ENCODE results near the gene TMEFF2.

Gene TMEFF2

GRCh38 chr2:192069417-192069816, 125.3 kb downstream of the TMEFF2 start:
- DNase-seq (ENCODE audit: low read depth in 2 of 2, low spot score in 1 of 2): no peak

GRCh38 chr2:192068966-192069365, 125.8 kb downstream of the TMEFF2 start:
- no peak for DNase-seq (ENCODE audit: low read depth in 2 of 2, low spot score in 1 of 2)

DNA sequence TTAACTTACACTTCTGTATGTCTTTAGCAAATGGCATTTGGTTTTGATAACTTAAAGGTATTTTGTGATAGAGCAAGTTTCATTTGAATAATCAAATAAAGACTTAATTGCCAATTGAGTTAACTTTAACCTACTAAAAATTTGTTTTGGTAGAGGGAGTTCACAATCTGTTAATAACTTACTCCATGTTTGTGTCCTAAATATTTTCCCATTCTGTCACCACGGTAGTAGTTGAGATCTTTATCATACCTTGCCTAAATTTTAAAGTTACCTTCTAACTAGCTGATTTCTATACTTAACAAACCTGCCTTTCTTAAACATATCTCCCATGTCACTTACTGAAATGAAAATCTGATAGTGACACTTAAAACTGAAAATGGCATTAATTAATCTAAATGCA, 127.1 kb downstream of the TMEFF2 start:
- no peak for DNase-seq (ENCODE audit: low read depth in 2 of 2, low spot score in 1 of 2)

DNA sequence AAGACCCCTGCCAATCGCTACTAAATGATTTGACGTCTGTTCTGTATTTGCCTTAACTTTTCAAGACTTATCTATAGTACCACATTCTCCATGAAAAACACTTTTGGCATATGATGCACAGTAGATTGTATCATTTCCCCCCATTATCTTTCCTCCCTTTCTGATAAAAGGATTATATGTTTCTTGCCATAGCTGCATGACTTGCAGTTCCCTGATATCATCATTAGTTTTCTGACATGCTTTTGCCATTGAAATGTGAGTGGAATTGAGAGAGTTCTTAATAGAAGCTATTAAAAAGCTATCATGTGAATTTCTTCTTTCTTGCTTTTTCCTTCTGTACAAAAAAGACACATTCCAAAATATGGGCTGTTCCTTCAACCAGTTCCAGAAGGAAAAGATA, 130.3 kb downstream of the TMEFF2 start:
- DNase-seq (ENCODE audit: low read depth in 2 of 2, low spot score in 1 of 2): no peak

- DNase-seq (ENCODE audit: low read depth in 2 of 2, low spot score in 1 of 2): no peak
Observed at GRCh38 chr2:192060161-192060560, 134.6 kb downstream of the TMEFF2 start.

DNA sequence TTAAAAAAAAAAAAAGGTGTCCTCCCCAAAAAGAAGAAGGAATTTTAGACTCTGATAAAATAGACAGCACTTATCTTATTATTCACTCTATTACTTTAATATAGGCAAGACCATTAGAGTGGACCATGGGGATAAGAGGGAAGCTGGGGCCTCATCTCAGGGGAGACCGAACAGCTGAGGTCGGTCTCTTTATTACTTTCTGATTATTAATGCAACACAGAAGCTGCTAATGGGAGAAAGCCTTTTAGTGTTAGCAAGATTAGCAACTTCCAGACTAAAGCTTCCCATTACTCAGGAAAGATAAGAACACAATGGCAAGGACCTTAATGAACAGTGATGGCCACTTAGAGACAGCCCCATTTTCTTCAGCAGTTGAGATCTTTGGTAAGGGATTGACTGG, 135.5 kb downstream of the TMEFF2 start:
- DNase-seq (ENCODE audit: low read depth in 2 of 2, low spot score in 1 of 2): no peak

GRCh38 chr2:192053921-192054320, 140.8 kb downstream of the TMEFF2 start:
- no peak for DNase-seq (ENCODE audit: low read depth in 2 of 2, low spot score in 1 of 2)

GRCh38 chr2:192051533-192051932, 143.2 kb downstream of the TMEFF2 start:
- DNase-seq (ENCODE audit: low read depth in 2 of 2, low spot score in 1 of 2): no peak

DNA sequence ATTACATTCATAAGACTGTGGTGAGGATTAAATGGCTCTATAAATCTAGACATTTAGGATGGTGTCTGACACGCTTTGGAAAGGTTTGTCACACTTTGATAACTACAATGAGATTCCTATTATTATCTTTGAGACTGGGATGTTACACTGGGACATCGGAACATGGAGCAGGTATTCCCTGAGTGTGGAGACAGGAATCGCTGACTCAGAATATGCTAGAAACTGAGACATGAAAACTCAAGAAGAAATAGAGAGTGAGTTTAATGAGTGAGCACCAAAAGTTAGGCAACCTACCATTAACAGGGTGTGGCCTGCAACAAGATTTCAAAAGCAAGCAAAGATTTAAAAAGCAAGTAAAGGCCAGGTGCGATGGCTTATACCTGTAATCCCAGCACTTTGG, 145.4 kb downstream of the TMEFF2 start:
- no peak for DNase-seq (ENCODE audit: low read depth in 2 of 2, low spot score in 1 of 2)

GRCh38 chr2:192047315-192048107, 147.2 kb downstream of the TMEFF2 start:
- no peak for DNase-seq (ENCODE audit: low read depth in 2 of 2, low spot score in 1 of 2)

GRCh38 chr2:192044496-192044895, 150.2 kb downstream of the TMEFF2 start:
- DNase-seq (ENCODE audit: low read depth in 2 of 2, low spot score in 1 of 2): no peak

DNA sequence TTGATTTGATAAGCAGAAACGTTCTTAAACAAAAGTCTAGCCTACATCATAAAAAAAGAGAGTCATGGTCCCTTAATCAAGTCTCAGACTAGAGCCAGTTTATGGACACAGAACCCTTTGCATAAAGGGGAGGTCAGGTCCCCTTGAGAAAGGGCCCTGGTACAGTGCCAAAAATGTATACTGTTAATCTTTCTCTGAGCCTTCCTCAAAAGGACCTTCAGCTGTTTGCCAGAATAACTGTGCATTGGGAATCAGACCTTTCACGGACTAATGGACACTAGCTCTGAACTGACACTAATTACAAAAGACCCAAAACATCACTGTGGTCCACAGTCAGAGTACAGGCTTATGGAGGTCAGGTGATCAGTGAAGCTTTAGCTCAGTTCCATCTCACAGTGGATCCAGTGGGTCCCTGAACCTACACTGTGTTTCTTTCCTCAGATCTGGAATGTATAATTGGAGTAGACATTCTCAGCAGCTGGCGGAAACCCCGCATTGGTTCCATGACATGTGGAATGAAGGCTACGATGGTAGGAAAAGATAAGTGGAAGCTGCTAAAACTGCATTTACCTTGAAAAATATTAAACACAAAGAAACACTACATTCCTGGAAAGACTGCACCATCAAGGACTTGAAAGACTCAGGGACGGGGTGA, 151.4 kb downstream of the TMEFF2 start:
- no peak for DNase-seq (ENCODE audit: low read depth in 2 of 2, low spot score in 1 of 2)

DNA sequence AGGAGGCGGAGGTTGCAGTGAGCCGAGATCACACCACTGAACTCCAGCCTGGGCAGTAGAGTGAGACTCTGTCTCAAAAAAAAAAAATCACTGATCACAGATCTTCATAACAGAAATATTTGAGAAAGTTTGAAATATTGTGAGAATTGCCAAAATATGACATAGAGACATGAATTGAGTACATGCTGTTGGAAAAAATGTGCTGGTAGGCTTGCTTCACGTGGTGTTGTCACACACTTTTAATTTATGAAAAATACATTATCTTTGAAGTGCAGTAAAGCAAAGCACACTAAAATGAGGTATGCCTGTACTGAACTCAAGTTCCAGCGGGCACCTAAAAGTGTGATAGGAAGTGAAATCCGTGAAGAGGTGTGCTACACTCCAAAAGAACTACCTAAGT, 152.6 kb downstream of the TMEFF2 start:
- DNase-seq (ENCODE audit: low read depth in 2 of 2, low spot score in 1 of 2): no peak

GRCh38 chr2:192038110-192038509, 156.6 kb downstream of the TMEFF2 start:
- DNase-seq (ENCODE audit: low read depth in 2 of 2, low spot score in 1 of 2): no peak

DNA sequence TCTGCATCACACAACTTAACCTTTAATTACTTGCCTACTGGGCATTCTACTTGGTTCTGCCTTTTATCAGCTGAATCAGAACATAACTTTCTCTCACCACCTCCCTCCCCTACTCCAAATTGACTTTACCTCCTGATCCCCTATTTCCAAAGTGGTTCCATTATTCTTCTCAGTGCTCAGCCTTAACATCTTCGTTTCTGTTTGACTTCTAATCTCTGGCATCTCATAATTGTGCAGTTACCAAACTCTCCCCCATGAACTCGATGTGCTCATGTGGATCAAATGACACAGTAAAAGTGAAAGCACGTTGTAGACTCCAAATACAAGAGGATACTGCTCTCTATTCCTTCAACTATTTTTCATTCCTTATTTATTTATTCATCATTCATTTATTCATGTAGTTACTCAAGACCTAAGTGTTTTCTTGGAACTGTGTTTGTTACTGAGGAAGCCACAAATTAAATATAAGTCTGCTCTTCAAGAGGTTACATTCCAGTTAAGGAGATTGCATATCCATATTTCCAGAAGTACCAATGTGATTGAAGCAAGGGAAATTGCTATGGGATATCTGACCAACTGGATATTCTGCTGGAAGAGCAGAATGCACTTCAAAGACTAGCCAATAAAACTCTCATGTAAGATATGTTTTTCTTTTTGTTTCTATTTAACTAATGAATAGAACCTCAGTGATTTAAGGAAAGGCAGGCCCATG, 158.8 kb downstream of the TMEFF2 start:
- DNase-seq (ENCODE audit: low read depth in 2 of 2, low spot score in 1 of 2): no peak

DNA sequence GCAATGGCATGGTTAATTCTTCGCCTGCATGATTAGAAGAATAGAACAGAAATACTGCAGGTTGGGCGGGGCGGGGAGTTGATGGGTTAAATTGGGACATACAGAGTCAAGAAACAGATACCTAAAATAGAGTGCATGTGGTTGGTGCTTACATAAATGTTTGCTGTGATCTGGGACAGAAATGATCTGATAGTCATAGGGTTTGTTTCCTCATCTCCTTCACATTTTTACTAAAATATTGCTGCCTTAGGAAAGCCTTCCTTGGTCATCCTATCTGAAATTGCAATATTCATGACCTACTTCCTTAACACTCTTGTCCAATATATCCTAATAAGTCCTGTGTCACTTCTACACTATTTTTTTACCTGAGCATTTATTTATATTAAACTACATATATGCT, 163.9 kb downstream of the TMEFF2 start:
- DNase-seq (ENCODE audit: low read depth in 2 of 2, low spot score in 1 of 2): no peak

GRCh38 chr2:192030289-192030688, 164.4 kb downstream of the TMEFF2 start:
- DNase-seq (ENCODE audit: low read depth in 2 of 2, low spot score in 1 of 2): no peak

DNA sequence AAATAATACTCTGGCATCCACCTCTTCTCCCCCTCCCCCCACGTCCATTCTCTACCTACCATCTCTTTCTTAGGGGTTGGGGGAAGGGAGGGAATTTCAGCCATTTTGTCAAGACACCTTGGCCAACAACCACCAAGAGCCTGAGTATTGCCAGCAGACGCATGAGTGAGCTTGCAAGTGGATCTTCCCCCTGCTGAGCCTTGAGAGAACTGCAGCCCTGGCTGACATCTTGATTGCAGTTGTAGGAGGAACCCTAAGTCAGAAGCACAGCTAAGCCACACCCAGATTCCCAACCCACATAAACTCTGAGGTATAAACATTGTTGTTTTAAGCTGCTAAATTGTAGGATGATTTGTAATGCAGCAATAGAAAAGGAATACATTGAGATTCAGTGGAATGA, 165.6 kb downstream of the TMEFF2 start:
- DNase-seq (ENCODE audit: low read depth in 2 of 2, low spot score in 1 of 2): no peak

- DNase-seq (ENCODE audit: low read depth in 2 of 2, low spot score in 1 of 2): no peak
Observed at GRCh38 chr2:192026825-192027120, 168.0 kb downstream of the TMEFF2 start.

DNA sequence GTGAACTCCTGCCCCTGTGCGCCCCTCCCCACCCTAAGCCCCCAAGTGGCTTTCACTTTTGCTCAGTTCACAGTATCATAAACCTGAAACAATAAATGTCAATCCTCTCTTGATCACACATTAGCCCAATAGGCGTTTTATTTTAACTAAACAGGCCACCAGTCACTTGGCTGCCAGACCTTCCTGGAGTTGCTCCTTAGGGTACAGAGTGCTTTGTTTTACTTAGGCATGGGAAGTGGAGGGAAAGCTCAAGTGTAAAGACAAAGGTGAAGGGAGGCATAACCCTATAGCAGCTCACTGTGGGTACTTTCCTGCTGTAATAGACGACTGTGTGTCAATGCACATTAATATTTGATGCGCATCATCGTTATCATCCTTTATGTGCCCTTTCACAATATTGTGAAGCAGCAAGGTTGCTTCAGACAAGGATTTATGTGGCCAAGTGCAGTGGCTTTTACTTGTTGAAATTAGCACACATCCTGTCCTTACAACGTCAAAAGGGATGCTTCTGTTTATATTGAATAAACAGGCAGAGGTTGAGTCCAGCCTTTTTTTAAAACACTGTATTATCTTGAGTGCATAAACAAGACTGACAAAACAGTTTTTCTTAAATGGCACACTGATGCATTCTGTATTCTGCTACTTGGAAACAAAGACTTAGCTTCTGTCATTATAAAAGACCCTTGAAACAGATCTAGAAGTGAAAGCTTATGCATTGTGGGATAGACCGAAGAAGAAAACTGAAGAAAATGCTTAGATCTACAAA, 168.5 kb downstream of the TMEFF2 start:
- DNase-seq (ENCODE audit: low read depth in 2 of 2, low spot score in 1 of 2): no peak

DNA sequence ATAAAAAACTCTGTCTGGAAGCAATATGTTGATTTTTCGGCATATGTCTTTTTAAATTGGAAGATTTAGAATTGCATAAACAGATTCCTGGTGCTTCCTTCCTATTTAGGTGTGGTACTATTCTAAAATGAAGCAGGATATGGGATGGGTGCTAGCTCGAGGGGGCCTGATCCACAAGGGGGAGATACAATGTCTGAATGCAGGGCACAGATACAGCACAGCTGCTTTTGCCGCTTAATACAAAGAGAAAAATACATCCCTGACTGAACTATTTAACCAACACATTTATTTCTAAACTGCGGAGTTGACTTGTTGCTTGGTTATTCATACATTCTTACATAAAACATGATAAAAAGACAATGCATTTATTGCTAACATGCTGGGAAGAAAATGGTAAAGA, 169.1 kb downstream of the TMEFF2 start:
- DNase-seq (ENCODE audit: low read depth in 2 of 2, low spot score in 1 of 2): no peak

DNA sequence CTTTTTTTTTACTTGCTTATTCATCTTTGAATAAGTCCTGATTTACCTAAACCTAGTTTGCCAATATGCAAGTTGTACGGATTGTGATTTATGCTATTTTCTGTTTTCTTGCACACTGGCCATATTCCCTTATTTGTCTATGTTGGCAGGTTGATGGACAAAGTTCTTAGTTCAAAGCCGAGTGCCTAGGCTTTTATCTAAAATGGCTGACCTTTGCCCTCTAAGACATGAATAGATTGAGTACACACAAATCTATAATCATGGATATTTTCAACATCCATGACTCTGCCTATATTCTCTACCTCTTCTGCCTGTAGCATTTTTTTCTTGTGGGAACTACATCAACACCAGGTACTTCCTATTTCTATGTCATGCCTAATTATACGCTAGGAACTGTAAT, 171.7 kb downstream of the TMEFF2 start:
- no peak for DNase-seq (ENCODE audit: low read depth in 2 of 2, low spot score in 1 of 2)

Measured in stimulated activated CD8-positive, alpha-beta memory T cell treated with anti-CD3 and anti-CD28 coated beads, Interleukin-4, amount 100 ng/mL, for 4 hours (primary cell).